Measurements from ENCODE around the gene ATP7B.
"Not testable (repeated sequence)": the region's sequence is repeated elsewhere in the genome, so short reads cannot be mapped to it uniquely, and the experiment has no call there.

The ATP7B gene

DNA sequence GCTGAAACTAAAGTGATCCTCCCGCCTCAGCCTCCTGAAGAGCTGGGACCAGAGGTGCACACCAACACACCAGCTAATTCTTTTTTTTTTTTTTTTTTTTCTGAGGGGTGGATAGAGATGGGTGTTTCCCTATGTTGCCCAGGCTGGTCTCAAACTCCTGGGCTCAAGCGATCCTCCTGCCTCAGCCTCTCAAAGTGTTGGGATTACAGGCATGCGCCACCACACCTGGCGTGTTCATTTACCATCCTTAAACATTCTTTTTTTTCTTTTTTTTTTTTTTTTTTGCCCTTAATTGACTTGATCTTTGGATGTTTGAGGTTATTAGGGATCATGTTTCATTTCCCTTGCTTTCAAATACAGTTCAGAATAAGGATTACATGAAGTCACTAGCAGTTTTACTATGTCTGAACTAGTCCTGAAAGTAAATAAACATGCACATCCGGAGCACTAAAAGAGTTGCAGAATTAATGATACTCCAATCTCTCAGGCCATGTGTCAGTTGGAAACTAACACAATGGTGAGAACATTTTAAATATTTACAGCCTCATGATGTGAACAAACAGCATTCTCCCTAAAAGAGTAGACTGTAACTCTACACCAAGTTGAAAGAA is 23.5 kb upstream of the ATP7B start:
- no peak overlapping the region for H3K4me3 ChIP-seq (ENCODE audit: low read depth, low read length)
- DNase-seq (ENCODE audit: low read depth) = no peak
- TF ChIP-seq, protein P1, sequence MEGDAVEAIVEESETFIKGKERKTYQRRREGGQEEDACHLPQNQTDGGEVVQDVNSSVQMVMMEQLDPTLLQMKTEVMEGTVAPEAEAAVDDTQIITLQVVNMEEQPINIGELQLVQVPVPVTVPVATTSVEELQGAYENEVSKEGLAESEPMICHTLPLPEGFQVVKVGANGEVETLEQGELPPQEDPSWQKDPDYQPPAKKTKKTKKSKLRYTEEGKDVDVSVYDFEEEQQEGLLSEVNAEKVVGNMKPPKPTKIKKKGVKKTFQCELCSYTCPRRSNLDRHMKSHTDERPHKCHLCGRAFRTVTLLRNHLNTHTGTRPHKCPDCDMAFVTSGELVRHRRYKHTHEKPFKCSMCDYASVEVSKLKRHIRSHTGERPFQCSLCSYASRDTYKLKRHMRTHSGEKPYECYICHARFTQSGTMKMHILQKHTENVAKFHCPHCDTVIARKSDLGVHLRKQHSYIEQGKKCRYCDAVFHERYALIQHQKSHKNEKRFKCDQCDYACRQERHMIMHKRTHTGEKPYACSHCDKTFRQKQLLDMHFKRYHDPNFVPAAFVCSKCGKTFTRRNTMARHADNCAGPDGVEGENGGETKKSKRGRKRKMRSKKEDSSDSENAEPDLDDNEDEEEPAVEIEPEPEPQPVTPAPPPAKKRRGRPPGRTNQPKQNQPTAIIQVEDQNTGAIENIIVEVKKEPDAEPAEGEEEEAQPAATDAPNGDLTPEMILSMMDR (IDR thresholded peaks at IDR 0.05; ENCODE audit: low read depth, low read length, missing control alignments) = no peak

DNA sequence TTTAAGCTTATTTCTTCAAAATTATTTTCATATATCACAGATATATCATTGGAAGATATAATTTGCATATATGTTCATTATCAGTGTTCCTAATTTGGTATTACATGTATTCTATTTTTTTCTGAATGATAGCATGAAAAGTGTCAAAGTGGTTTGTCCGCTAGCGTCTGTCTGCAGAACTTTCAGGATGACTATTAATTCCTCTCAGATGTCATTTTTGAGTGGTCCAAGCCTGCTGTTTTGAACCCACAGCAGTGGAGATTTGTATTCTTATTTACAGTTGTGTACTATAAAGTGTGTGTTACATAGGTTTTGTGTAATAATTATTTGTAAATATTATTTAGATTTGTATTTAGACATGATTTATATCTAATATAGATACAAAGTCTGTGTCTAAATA is 21.8 kb upstream of the ATP7B start:
- H3K4me3 ChIP-seq (ENCODE audit: low read depth, low read length) = no peak overlapping the region
- DNase-seq (ENCODE audit: low read depth) = no peak
- TF ChIP-seq, protein P1 (IDR thresholded peaks at IDR 0.05; ENCODE audit: low read depth, low read length, missing control alignments) = no peak

DNA sequence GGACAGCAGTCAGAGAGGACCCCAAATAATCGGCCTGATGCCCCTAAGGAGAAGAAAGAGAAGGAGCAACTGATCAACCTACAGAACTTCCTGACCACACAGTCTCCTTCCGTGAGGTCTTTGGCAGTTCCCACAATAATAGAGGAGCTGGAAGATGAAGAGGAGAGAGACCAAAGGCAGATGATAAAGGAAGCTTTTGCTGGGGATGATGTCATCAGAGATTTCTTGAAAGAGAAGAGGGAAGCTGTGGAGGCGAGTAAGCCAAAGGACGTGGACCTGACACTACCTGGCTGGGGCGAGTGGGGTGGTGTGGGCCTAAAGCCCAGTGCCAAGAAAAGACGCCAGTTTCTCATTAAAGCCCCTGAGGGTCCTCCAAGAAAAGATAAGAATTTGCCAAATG is 19.2 kb upstream of the ATP7B start:
- not testable (repeated sequence) for H3K4me3 ChIP-seq (ENCODE audit: low read depth, low read length); DNase-seq (ENCODE audit: low read depth)

DNA sequence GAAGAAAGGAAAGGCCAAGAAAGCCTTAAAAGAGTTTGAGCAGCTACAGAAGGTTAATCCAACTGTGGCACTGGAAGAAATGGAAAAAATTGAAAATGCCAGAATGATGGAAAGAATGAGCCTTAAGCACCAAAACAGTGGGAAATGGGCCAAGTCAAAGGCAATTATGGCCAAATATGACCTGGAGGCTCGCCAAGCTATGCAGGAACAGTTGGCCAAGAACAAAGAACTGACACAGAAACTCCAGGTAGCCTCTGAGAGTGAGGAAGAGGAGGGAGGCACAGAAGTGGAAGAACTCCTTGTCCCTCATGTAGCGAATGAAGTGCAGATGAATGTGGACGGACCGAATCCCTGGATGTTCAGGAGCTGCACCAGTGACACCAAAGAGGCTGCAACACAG is 18.3 kb upstream of the ATP7B start:
- TF ChIP-seq, protein P1 (IDR thresholded peaks at IDR 0.05; ENCODE audit: low read depth, low read length, missing control alignments) = no peak
- no peak for DNase-seq (ENCODE audit: low read depth)
- no peak overlapping the region for H3K4me3 ChIP-seq (ENCODE audit: low read depth, low read length)

DNA sequence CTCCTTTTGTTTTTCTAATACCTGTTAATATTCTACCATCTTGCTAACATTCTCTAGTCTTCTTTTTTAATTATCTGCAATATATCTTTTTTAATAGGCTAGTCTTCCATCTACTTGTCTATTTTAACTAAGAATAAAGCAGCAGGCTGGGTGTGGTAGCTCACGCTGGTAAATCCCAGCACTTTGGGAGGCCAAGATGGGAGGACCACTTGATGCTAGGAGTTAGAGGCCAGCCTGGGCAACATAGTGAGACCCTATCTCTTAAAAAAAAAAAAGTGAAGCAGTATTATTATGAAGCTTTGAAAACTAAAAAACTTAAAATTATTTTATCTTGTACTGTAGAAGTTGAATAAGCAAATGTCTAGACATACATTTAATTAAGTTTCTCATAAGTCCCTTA is 16.6 kb upstream of the ATP7B start:
- TF ChIP-seq, protein P1 (IDR thresholded peaks at IDR 0.05; ENCODE audit: low read depth, low read length, missing control alignments) = no peak
- DNase-seq (ENCODE audit: low read depth) = no peak
- H3K4me3 ChIP-seq (ENCODE audit: low read depth, low read length) = no peak overlapping the region

DNA sequence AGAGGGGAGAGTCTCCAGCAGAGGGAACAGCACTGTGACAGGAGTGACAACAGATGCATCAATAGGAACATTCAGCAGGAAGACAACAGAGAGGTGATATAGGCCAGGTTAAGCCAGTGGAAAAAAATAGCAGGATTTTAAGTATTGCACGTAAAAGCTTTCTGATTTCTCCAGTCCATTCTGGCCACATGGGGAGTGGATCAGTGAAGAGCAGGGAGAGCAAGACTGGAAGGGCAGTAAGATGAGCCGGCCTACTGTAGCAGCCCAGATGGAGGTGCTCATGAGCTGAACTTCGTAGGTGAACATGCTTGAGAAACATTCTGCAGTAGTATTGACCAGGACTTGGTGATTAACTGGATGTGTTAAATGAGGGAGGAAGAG is 15.0 kb upstream of the ATP7B start:
- TF ChIP-seq, protein P1 (IDR thresholded peaks at IDR 0.05; ENCODE audit: low read depth, low read length, missing control alignments) = no peak

DNA sequence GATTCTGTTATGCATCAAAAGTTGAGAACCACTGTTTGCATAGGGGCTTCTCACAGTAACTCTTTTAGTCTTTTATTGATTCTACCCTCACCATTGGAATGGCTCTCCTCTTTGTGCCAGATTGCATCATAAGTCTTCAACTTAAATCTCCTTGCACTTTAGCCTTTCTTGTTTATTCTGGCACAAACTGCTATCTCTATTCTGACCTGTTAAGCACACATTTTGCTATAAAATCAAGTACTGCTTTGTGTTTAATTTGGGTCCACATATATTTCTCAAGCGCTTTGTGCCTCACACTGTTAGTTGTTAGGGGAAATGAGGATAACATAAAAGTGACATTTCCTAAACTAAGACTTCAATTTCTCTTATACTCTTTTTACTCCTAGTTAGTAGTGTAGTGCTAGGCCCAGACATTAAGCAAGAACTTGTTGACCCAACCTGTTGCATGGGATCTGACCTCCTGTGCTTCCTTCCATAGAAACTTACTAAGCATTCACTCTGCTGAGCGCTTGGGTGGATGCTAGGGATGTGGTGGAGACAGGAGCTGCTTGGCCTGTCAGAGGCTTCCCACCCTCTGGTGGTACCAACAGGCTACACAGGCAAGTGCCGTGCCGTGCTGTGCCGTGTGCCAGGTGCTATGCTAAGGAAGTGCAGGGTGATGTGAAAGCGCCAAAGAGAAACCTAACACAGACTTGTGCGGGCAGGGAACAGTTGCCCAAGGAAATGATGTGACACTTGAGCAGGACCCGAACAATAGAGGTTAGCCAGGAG is 14.4 kb upstream of the ATP7B start:
- no peak for DNase-seq (ENCODE audit: low read depth)
- TF ChIP-seq, protein P1 (IDR thresholded peaks at IDR 0.05; ENCODE audit: low read depth, low read length, missing control alignments) = no peak
- no peak overlapping the region for H3K4me3 ChIP-seq (ENCODE audit: low read depth, low read length)

More for the DNA sequence above, 15.0 kb upstream of the ATP7B start:
- no peak for DNase-seq (ENCODE audit: low read depth)
- H3K4me3 ChIP-seq (ENCODE audit: low read depth, low read length) = no peak overlapping the region
